RWPE2 (cell line): ENCODE measurements around the gene IL15.

Experiments used
- ATAC-seq: fragments of 200-7000 bp; cut with Tn5 transposase; 3 replicates; pipeline ENCODE4 v1.9.1; 2021; ENCODE audit warnings: low read depth
- DNase-seq: peaks from one replicate; pipeline ENCODE4 v3.0.0-alpha.2; 2020; ENCODE audit warnings: low spot score
- H3K27ac ChIP-seq: fragments of 450-650 bp; 2 replicates; pipeline ENCODE4 v1.5.1; 2017; ENCODE audit warnings: mild to moderate bottlenecking; ENCODE audit not compliant: poor library complexity, severe bottlenecking
- H3K27me3 ChIP-seq: fragments of 250-450 bp; sonication (Bioruptor Pico); 2 replicates; pipeline ENCODE4 v1.5.1; 2021; ENCODE audit warnings: mild to moderate bottlenecking, moderate library complexity; ENCODE audit not compliant: insufficient read depth, poor library complexity, severe bottlenecking
- H3K36me3 ChIP-seq: fragments of 250-450 bp; sonication (Bioruptor Pico); 2 replicates; pipeline ENCODE4 v1.5.1; 2020; ENCODE audit warnings: low read depth, mild to moderate bottlenecking, moderate library complexity
- H3K4me1 ChIP-seq: fragments of 250-450 bp; sonication (Bioruptor Pico); 2 replicates; pipeline ENCODE4 v1.5.1; 2021; ENCODE audit warnings: mild to moderate bottlenecking, moderate library complexity; ENCODE audit not compliant: insufficient read depth, poor library complexity, severe bottlenecking
- H3K4me3 ChIP-seq: fragments of 250-450 bp; sonication (Bioruptor Pico); 2 replicates; pipeline ENCODE4 v1.5.1; 2021; ENCODE audit warnings: mild to moderate bottlenecking, moderate library complexity; ENCODE audit not compliant: severe bottlenecking
- H3K9me3 ChIP-seq: fragments of 250-450 bp; sonication (Bioruptor Pico); 2 replicates; pipeline ENCODE4 v1.5.1; 2021; ENCODE audit warnings: mild to moderate bottlenecking, moderate library complexity; ENCODE audit not compliant: severe bottlenecking
- TF ChIP-seq, protein P1 (sequence below): fragments of 450-650 bp; IDR thresholded peaks from one replicate; pipeline ENCODE4 v1.5.1; 2017; ENCODE audit warnings: mild to moderate bottlenecking, moderate library complexity; ENCODE audit not compliant: poor library complexity, severe bottlenecking

IL15 gene

DNA sequence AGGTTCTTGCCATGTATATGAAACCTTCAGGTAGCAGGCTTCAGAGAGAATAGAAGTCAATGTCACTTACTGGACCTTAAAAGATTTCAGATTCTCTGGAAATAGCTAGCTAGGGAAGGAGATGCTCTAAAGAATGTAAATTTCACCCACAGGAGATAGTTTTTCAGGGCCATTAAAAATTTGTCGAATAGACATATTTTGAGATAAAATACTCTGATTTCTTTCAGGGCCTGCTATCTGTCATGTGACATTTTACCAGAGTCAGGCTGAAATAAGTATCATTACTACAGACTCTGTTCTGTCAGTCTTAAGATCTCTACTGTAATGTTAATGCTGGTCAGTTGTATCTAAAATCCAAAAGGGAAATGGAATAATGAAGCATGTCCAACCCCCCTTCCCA is 15.7 kb upstream of the IL15 start:
- ATAC-seq = no peak

DNA sequence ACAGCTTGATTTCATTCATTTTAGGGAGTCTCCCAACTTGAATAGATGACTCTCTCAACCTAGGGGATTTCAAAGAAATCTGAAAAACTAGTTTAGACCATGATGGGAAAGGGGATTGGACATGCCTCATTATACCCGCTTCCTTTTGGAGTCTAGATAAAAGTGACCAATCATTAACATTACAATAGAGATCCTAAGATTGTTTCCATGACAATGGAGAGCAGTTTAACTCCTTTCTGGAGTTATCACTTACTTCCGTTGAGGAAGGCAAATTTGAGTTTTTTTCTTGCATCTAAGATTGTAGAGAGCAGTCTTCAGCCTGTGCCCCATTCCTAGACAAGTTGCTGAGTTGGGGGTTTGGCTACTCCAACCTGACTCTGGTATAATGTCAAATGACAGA is 11.4 kb upstream of the IL15 start:
- Histone ChIP-seq H3K4me1 (no peaks in the 10 kb centered on the region), H3K27me3 (no peaks in the 10 kb centered on the region), H3K4me3 (no peak overlapping the region), H3K9me3 (no peaks in the 10 kb centered on the region), H3K36me3 (no peaks in the 10 kb centered on the region), H3K27ac (no peak overlapping the region)
- no peak for ATAC-seq
- TF ChIP-seq, protein P1, sequence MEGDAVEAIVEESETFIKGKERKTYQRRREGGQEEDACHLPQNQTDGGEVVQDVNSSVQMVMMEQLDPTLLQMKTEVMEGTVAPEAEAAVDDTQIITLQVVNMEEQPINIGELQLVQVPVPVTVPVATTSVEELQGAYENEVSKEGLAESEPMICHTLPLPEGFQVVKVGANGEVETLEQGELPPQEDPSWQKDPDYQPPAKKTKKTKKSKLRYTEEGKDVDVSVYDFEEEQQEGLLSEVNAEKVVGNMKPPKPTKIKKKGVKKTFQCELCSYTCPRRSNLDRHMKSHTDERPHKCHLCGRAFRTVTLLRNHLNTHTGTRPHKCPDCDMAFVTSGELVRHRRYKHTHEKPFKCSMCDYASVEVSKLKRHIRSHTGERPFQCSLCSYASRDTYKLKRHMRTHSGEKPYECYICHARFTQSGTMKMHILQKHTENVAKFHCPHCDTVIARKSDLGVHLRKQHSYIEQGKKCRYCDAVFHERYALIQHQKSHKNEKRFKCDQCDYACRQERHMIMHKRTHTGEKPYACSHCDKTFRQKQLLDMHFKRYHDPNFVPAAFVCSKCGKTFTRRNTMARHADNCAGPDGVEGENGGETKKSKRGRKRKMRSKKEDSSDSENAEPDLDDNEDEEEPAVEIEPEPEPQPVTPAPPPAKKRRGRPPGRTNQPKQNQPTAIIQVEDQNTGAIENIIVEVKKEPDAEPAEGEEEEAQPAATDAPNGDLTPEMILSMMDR = no peak
- DNase-seq = no peak

More for the DNA sequence above, 15.7 kb upstream of the IL15 start:
- DNase-seq = no peak
- no peak overlapping the region for H3K27ac ChIP-seq
- H3K4me1 ChIP-seq = no peaks in the 10 kb centered on the region
- TF ChIP-seq, protein P1 = no peak
- no peaks in the 10 kb centered on the region for H3K36me3 ChIP-seq
- no peaks in the 10 kb centered on the region for H3K9me3 ChIP-seq
- H3K4me3 ChIP-seq = no peak overlapping the region
- no peaks in the 10 kb centered on the region for H3K27me3 ChIP-seq

DNA sequence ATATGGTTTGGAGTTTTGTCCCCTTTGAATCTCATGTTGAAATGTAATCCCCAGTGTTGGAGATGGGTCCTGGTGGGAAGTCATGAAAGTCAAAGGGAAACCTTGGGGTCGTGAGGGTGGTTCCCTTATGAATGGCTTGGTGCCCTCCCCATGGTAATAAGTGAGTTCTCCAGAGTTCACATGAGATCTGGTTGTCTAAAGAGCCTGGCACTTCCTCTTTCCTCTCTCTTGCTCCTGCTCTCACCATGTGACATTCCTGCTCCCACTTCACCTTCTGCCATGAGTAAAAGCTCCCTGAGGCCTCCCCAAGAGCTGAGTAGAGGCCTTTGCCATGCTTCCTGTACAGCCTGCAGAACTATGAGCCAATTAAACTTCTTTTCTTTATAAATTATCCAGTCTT is 5.5 kb upstream of the IL15 start:
- H3K9me3 ChIP-seq = no peaks in the 10 kb centered on the region
- TF ChIP-seq, protein P1 = no peak
- no peaks in the 10 kb centered on the region for H3K4me1 ChIP-seq
- no peaks in the 10 kb centered on the region for H3K36me3 ChIP-seq
- ATAC-seq = no peak
- H3K4me3 ChIP-seq = no peak overlapping the region
- H3K27me3 ChIP-seq = no peaks in the 10 kb centered on the region
- DNase-seq = no peak
- H3K27ac ChIP-seq = no peak overlapping the region

DNA sequence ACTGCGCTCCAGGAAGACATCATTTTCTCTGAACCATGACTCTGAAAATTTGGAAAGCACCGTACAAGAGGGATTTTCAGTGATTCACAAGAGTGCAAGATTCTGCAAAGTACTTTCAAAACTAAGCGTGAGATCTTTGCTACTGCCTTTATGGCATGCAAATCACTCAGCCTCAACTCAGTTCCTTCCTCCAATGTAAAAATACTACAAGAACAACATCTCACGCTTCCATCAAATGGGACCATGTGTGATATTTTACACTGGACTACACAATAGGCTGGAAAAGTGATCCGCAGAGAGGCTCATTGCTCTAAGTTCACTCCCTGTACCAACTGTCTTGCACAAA is 674 bp upstream of the IL15 start:
- Histone ChIP-seq H3K9me3 (no peaks in the 10 kb centered on the region), H3K4me1 (peaks cover 10% of the 10 kb centered on the region), H3K27ac (no peak overlapping the region), H3K27me3 (no peaks in the 10 kb centered on the region), H3K36me3 (no peaks in the 10 kb centered on the region), H3K4me3 (peak overlapping the region; percentile 91)
- DNase-seq = no peak
- TF ChIP-seq, protein P1 = no peak
- ATAC-seq = no peak

DNA sequence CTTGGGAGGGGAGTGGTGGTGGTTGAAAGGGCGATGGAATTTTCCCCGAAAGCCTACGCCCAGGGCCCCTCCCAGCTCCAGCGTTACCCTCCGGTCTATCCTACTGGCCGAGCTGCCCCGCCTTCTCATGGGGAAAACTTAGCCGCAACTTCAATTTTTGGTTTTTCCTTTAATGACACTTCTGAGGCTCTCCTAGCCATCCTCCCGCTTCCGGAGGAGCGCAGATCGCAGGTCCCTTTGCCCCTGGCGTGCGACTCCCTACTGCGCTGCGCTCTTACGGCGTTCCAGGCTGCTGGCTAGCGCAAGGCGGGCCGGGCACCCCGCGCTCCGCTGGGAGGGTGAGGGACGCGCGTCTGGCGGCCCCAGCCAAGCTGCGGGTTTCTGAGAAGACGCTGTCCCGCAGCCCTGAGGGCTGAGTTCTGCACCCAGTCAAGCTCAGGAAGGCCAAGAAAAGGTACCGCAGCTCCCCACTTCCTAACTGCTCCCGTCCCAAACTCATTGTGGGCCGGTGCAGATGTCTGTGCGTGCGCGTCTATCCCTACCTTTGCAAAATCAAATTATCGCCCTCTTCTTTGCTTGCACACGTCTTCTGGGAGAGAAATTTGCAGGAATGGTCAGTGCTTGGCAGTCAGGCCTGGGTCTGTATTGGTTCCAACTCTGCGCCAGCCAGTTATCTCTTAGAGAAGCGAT is 533 bp downstream of the IL15 start:
- peaks cover 10% of the 10 kb centered on the region for H3K4me1 ChIP-seq
- ATAC-seq (peak; percentile 81), DNase-seq (peak; percentile 52)
- no peaks in the 10 kb centered on the region for H3K36me3 ChIP-seq
- H3K27me3 ChIP-seq = no peaks in the 10 kb centered on the region
- peak overlapping the region; percentile 26 for H3K27ac ChIP-seq
- TF ChIP-seq, protein P1 = no peak
- peak overlapping the region; percentile 91 for H3K4me3 ChIP-seq
- H3K9me3 ChIP-seq = no peaks in the 10 kb centered on the region
